Stimulated activated naive B cell treated with anti-CD40 and anti-IgM and Interleukin-4, amounts not matched to agents 10 μg/mL and 1 μg/mL and 100 μg/mL, for 72 hours (primary cell): ENCODE results near the gene UBC.
"Not testable (repeated sequence)": the region's sequence is repeated elsewhere in the genome, so short reads cannot be mapped to it uniquely, and the experiment has no call there.

Experiments used
- ATAC-seq, 2 donors: fragments of 150-1000 bp; cut with Tn5 transposase; replicated peaks; 2 replicates each; pipeline ENCODE4 v1.10.0; 2021; ENCODE audit warnings: moderate library complexity in 1 of 2
- DNase-seq: peaks from one replicate; pipeline ENCODE4 v3.0.0; 2021
- H3K27ac Mint-ChIP-seq: one replicate; pipeline ENCODE4 v1.8.0; 2022; ENCODE audit warnings: mild to moderate bottlenecking, mixed read lengths
- H3K27me3 Mint-ChIP-seq, 2 donors: one replicate each; pipeline ENCODE4 v1.8.0; 2022; ENCODE audit warnings: mixed read lengths in 2 of 2
- H3K36me3 Mint-ChIP-seq, 2 donors: one replicate each; pipeline ENCODE4 v1.8.0; 2022; ENCODE audit warnings: mixed read lengths in 2 of 2, mild to moderate bottlenecking in 1 of 2
- H3K4me1 Mint-ChIP-seq, 2 donors: one replicate each; pipeline ENCODE4 v1.8.0; 2022; ENCODE audit warnings: mixed read lengths in 2 of 2, mild to moderate bottlenecking in 1 of 2
- H3K4me3 Mint-ChIP-seq, 2 donors: one replicate each; pipeline ENCODE4 v1.8.0; 2022; ENCODE audit warnings: mild to moderate bottlenecking in 2 of 2, mixed read lengths in 2 of 2, moderate library complexity in 1 of 2
- H3K9me3 Mint-ChIP-seq, 2 donors: one replicate each; pipeline ENCODE4 v1.8.0; 2022; ENCODE audit warnings: mixed read lengths in 2 of 2, mild to moderate bottlenecking in 1 of 2

The UBC gene

DNA sequence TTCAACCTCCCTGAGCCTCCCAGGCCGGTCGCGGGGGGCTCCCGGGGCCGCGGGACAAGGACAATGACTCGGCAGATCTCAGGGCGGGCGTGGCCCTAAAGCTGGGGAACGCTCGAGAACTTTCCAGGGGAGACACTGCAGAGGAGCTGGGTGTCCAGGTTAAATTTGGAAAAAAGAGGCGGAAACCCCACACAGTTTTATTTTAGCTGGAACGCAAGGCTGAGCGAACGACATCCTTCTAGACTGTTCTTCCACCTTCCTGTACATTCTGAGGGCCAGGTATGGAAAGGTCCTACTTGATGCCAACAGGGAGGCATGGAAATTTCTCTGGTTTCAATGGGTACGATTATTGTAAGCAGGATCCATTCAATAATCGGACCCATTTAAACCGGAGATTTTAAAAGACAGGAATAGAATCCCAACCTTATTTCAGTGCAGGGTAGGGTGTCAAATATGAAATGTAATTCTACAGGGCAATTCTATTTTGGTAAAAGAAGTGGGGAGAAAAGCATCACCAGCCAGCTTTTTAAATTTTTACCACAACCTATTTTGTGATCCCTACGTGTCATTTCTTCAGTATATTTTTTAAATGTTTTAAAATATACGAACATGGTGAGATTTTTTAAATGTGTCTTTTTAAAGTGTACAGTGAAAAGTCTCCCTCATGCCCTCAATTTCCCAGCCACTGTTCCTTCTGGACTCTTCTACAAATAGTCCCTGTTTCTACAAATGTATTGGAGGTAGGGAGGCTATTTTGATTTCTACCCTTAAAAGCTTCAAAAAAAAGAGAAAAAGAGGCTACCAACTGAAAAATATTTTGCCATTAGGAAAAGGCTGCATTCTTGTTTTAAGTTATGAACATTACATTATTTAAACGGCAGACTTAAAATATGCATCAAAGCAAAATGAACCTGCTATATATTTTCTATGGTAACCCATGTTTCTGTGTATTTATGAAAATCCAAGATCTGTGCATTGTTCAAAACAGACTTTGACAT is 1.1 kb upstream of the UBC start:
- ATAC-seq (no peak), DNase-seq (no peak)
- H3K9me3 Mint-ChIP-seq: no peaks in the 10 kb centered on the region
- H3K27ac Mint-ChIP-seq: peak overlapping the region; percentile 96
- H3K27me3 Mint-ChIP-seq: peaks cover 0 to 4% of the 10 kb centered on the region in 2 donors
- H3K4me3 Mint-ChIP-seq: peak overlapping the region; percentile 89 to 93
- peaks cover 36 to 39% of the 10 kb centered on the region in 2 donors for H3K36me3 Mint-ChIP-seq
- peaks cover 67 to 91% of the 10 kb centered on the region in 2 donors for H3K4me1 Mint-ChIP-seq

DNA sequence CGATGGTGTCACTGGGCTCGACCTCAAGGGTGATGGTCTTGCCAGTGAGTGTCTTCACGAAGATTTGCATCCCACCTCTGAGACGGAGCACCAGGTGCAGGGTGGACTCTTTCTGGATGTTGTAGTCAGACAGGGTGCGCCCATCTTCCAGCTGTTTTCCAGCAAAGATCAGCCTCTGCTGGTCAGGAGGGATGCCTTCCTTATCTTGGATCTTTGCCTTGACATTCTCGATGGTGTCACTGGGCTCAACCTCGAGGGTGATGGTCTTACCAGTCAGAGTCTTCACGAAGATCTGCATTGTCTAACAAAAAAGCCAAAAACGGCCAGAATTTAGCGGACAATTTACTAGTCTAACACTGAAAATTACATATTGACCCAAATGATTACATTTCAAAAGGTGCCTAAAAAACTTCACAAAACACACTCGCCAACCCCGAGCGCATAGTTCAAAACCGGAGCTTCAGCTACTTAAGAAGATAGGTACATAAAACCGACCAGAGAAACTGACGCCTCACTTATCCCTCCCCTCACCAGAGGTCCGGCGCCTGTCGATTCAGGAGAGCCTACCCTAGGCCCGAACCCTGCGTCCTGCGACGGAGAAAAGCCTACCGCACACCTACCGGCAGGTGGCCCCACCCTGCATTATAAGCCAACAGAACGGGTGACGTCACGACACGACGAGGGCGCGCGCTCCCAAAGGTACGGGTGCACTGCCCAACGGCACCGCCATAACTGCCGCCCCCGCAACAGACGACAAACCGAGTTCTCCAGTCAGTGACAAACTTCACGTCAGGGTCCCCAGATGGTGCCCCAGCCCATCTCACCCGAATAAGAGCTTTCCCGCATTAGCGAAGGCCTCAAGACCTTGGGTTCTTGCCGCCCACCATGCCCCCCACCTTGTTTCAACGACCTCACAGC is 717 bp downstream of the UBC start:
- Mint-ChIP-seq H3K36me3 (peaks cover 39 to 48% of the 10 kb centered on the region in 2 donors), H3K27ac (peak overlapping the region; percentile 99), H3K4me1 (peaks cover 60 to 80% of the 10 kb centered on the region in 2 donors), H3K27me3 (peaks cover 0 to 4% of the 10 kb centered on the region in 2 donors), H3K9me3 (no peaks in the 10 kb centered on the region), H3K4me3 (peak overlapping the region; percentile 89 to 93)
- peak; percentile 83 for DNase-seq
- peak; percentile 40 to 51 for ATAC-seq

- H3K27me3 Mint-ChIP-seq, ATAC-seq, H3K9me3 Mint-ChIP-seq, DNase-seq: not testable (repeated sequence)
- Mint-ChIP-seq H3K4me3 (peak overlapping the region; percentile 89 to 93), H3K27ac (peak overlapping the region; percentile 99), H3K36me3 (peaks cover 39 to 48% of the 10 kb centered on the region in 2 donors), H3K4me1 (peaks cover 54 to 70% of the 10 kb centered on the region in 2 donors)
Observed at GRCh38 chr12:124912529-124913287, 1.7 kb downstream of the UBC start.

GRCh38 chr12:124911521-124911920 is 2.9 kb downstream of the UBC start:
- H3K4me1 Mint-ChIP-seq: peaks cover 49 to 61% of the 10 kb centered on the region in 2 donors
- not testable (repeated sequence) for H3K27me3 Mint-ChIP-seq, ATAC-seq, H3K9me3 Mint-ChIP-seq, DNase-seq
- H3K4me3 Mint-ChIP-seq: peak overlapping the region; percentile 34 to 73
- peaks cover 39 to 48% of the 10 kb centered on the region in 2 donors for H3K36me3 Mint-ChIP-seq
- H3K27ac Mint-ChIP-seq: peak overlapping the region; percentile 94

DNA sequence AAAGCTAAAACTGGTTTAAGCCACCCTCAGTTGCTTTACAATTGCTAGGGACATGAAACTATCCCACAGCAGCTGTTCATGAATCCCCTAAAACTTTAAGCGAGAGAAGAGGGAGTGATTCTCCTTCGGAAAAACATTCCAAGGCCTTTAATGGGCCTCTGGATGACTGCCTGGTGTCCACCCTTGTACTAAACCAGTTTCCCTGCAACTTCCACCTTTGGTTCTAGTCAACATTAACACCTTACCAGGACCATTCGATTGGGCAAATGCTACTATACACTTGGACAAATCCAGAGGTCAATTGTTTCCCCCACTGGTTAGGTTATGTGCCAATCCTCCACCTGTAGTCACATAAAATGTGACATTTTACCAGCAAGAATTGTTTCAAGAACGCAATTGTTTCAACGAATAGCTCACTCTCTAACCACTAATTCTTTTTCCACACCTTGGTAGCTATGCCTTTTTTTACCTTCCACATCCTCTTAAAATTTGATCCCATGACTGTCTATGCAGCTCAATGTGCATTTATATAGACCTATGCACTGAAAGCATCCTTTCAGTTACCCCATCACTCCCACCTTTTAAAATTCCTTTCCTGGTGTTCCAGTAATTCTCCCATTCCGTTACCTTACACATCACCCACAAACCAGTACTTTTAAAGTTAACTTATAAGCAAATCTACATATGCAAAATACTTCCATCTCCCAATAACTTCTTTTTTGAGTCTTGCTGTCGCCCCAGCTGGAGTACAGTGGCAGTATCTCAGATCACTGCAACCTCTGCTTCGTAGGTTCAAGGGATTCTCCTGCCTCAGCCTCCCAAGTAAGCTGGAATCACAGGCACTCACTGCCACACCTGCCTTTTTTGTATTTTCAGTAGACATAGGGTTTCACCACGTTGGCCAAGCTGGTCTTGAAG is 3.6 kb downstream of the UBC start:
- Mint-ChIP-seq H3K9me3 (no peaks in the 10 kb centered on the region), H3K4me3 (peak overlapping the region; percentile 34 to 73), H3K4me1 (peaks cover 50 to 61% of the 10 kb centered on the region in 2 donors), H3K27me3 (peaks cover 0 to 4% of the 10 kb centered on the region in 2 donors), H3K27ac (peak overlapping the region; percentile 94), H3K36me3 (peaks cover 39 to 49% of the 10 kb centered on the region in 2 donors)
- ATAC-seq (no peak), DNase-seq (no peak)

GRCh38 chr12:124909831-124910560 is 4.5 kb downstream of the UBC start:
- peak overlapping the region in 1 of 2 donors; percentile 73 for H3K4me3 Mint-ChIP-seq
- DNase-seq (no peak), ATAC-seq (no peak)
- no peaks in the 10 kb centered on the region for H3K9me3 Mint-ChIP-seq
- peaks cover 0 to 4% of the 10 kb centered on the region in 2 donors for H3K27me3 Mint-ChIP-seq
- peaks cover 39 to 51% of the 10 kb centered on the region in 2 donors for H3K36me3 Mint-ChIP-seq
- peaks cover 47 to 56% of the 10 kb centered on the region in 2 donors for H3K4me1 Mint-ChIP-seq
- peak overlapping the region; percentile 94 for H3K27ac Mint-ChIP-seq

GRCh38 chr12:124906606-124907261 is 7.7 kb downstream of the UBC start:
- DNase-seq (peak; percentile 84), ATAC-seq (peak; percentile 75 to 87)
- Mint-ChIP-seq H3K9me3 (no peaks in the 10 kb centered on the region), H3K27ac (no peak overlapping the region), H3K27me3 (no peaks in the 10 kb centered on the region), H3K36me3 (peaks cover 13 to 24% of the 10 kb centered on the region in 2 donors), H3K4me1 (peaks cover 26 to 39% of the 10 kb centered on the region in 2 donors), H3K4me3 (no peak overlapping the region)

GRCh38 chr12:124904306-124905098 is 9.9 kb downstream of the UBC start:
- H3K4me1 Mint-ChIP-seq: peaks cover 10 to 29% of the 10 kb centered on the region in 2 donors
- H3K9me3 Mint-ChIP-seq: no peaks in the 10 kb centered on the region
- no peak overlapping the region for H3K4me3 Mint-ChIP-seq
- H3K27me3 Mint-ChIP-seq: no peaks in the 10 kb centered on the region
- no peak overlapping the region for H3K27ac Mint-ChIP-seq
- DNase-seq: no peak
- H3K36me3 Mint-ChIP-seq: peaks cover 0 to 4% of the 10 kb centered on the region in 2 donors
- ATAC-seq: no peak

GRCh38 chr12:124902916-124903315 is 11.5 kb downstream of the UBC start:
- no peak overlapping the region for H3K4me3 Mint-ChIP-seq

DNA sequence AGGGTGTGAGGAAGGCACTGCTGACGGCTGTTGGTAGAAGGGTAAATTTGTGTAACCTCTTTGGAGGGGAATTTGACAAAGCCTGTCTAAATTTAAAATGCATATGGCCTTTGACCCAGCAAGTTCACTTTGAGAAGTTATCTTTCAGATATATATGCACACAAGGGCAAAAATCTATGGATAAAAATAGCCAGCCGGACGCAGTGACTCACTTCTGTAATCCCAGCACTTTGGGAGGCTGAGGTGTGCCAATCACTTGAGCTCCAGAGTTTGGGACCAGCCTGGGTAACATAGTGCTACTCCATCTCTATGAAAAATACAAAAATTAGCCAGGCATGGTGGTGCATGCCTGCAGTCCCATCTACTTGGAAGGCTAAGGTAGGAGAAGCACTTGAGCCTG is 13.4 kb downstream of the UBC start:
- H3K27ac Mint-ChIP-seq: no peak overlapping the region
- H3K4me3 Mint-ChIP-seq: no peak overlapping the region
- DNase-seq (no peak), ATAC-seq (no peak)
- no peaks in the 10 kb centered on the region for H3K9me3 Mint-ChIP-seq
- no peaks in the 10 kb centered on the region for H3K27me3 Mint-ChIP-seq
- peaks cover 14 to 33% of the 10 kb centered on the region in 2 donors for H3K4me1 Mint-ChIP-seq
- peaks cover 4 to 7% of the 10 kb centered on the region in 2 donors for H3K36me3 Mint-ChIP-seq

More at GRCh38 chr12:124902916-124903315, 11.5 kb downstream of the UBC start:
- Mint-ChIP-seq H3K9me3 (no peaks in the 10 kb centered on the region), H3K36me3 (peaks cover 0 to 4% of the 10 kb centered on the region in 2 donors), H3K27ac (no peak overlapping the region), H3K4me1 (peaks cover 19 to 40% of the 10 kb centered on the region in 2 donors), H3K27me3 (no peaks in the 10 kb centered on the region)
- DNase-seq (no peak), ATAC-seq (peak in 1 of 2 donors; percentile 24)

GRCh38 chr12:124900345-124900795 is 14.1 kb downstream of the UBC start:
- not testable (repeated sequence) for H3K4me3 Mint-ChIP-seq, H3K9me3 Mint-ChIP-seq, DNase-seq, H3K27ac Mint-ChIP-seq, ATAC-seq, H3K27me3 Mint-ChIP-seq, H3K36me3 Mint-ChIP-seq
- H3K4me1 Mint-ChIP-seq: peaks cover 11 to 29% of the 10 kb centered on the region in 2 donors
